Measurements from ENCODE around the gene PDX1. TPM values are rescaled to one million over a fixed set of nuclear protein-coding genes. Genes with fewer than 3 reads are reported as not detected.

The PDX1 gene
- total and polyA plus RNA-seq, 5 donors = not detected

- H3K9me3 ChIP-seq (ENCODE audit: control insufficient read depth, low read length) = no peaks in the 10 kb centered on the region
- H3K27ac ChIP-seq (ENCODE audit: low read length) = no peak overlapping the region
- DNase-seq (no peak), ATAC-seq (no peak)
- intact Hi-C loops (cut with DNase I) = no loop called here
- peaks cover 5% of the 10 kb centered on the region for H3K27me3 ChIP-seq (ENCODE audit: control insufficient read depth, insufficient read depth)
- peak overlapping the region; percentile 2 for H3K4me3 ChIP-seq (ENCODE audit: low read length)
- 3% methylated on average over 48 of the region's 48 CpGs for WGBS
- peaks cover 2% of the 10 kb centered on the region for H3K4me1 ChIP-seq (ENCODE audit: control insufficient read depth, insufficient read depth, low read length)
These were observed 2.5 kb upstream of the PDX1 start for GRCh38 chr13:27917121-27917947.

DNA sequence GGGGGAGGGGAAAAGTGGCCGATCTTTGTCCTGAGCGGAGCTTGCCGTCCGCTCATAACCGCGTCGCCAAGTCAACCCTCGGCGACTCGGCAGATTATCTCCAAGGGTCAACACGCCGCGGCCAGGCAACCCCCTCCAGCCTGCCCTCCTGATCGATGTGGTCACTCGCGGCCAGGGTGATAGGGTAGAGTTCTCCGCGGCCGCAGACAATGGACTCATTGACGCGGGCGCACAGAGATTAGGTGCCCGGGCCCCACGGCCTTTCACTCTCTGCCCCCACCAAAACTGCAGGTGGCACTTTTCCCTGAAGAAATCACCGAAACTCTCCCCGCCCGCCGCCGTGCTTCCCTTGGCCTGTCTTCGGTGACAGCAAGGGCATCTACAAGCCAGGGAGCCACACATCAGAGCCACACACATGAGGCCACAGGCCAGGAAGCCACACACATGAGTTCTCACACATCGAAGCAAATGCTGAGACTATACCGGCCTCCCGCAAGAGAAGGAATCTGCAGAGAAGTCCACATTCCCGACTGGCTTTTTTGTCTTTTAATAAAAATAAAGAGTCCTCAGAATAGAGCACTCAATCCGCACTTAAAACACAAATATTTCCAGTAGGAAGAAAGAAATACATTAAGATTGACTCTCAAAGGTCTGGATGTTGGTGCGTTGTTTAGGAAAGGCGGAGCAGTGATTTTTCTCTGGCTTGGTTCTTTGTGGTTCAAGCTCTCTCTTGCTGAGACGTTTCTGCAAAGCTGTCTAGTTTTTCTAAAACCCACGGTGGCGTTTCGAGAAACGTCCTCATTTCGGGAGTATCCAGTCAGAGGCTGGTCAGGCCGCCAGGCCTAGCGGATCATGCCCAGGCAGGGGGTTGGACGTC, 1.5 kb upstream of the PDX1 start:
- DNase-seq (no peak), ATAC-seq (no peak)
- peaks cover 2% of the 10 kb centered on the region for H3K4me1 ChIP-seq (ENCODE audit: control insufficient read depth, insufficient read depth, low read length)
- intact Hi-C loops (cut with DNase I) = no loop called here
- H3K27ac ChIP-seq (ENCODE audit: low read length) = no peak overlapping the region
- no peak overlapping the region for H3K4me3 ChIP-seq (ENCODE audit: low read length)
- H3K9me3 ChIP-seq (ENCODE audit: control insufficient read depth, low read length) = no peaks in the 10 kb centered on the region
- 12% methylated on average over 46 of the region's 46 CpGs for WGBS
- H3K27me3 ChIP-seq (ENCODE audit: control insufficient read depth, insufficient read depth) = peaks cover 5% of the 10 kb centered on the region

- intact Hi-C loops (cut with DNase I) = no loop called here
- DNase-seq = no peak
- H3K27ac ChIP-seq (ENCODE audit: low read length) = no peak overlapping the region
- ATAC-seq = no peak
- peaks cover 3% of the 10 kb centered on the region for H3K27me3 ChIP-seq (ENCODE audit: control insufficient read depth, insufficient read depth)
- H3K9me3 ChIP-seq (ENCODE audit: control insufficient read depth, low read length) = no peaks in the 10 kb centered on the region
- 13% methylated on average over 23 of the region's 23 CpGs for WGBS
- peaks cover 2% of the 10 kb centered on the region for H3K4me1 ChIP-seq (ENCODE audit: control insufficient read depth, insufficient read depth, low read length)
- H3K4me3 ChIP-seq (ENCODE audit: low read length) = no peak overlapping the region
These were observed 712 bp upstream of the PDX1 start for GRCh38 chr13:27918918-27919658.

DNA sequence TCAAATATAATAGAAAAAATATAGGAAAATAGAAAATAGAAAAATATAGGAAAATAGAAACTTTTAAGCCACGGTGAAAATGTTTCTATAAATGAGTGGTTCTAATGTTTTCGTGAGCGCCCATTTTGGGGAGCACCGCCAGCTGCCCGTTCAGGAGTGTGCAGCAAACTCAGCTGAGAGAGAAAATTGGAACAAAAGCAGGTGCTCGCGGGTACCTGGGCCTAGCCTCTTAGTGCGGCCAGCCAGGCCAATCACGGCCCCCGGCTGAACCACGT, 204 bp upstream of the PDX1 start:
- ATAC-seq (no peak), DNase-seq (peak in 1 of 3 donors; percentile 69)
- Histone ChIP-seq H3K27ac (ENCODE audit: low read length) (no peak overlapping the region), H3K4me3 (ENCODE audit: low read length) (peak overlapping the region; percentile 45), H3K27me3 (ENCODE audit: control insufficient read depth, insufficient read depth) (peaks cover 3% of the 10 kb centered on the region), H3K9me3 (ENCODE audit: control insufficient read depth, low read length) (no peaks in the 10 kb centered on the region), H3K4me1 (ENCODE audit: control insufficient read depth, insufficient read depth, low read length) (peaks cover 2% of the 10 kb centered on the region)
- intact Hi-C loops (cut with DNase I) = no loop called here
- WGBS = 5% methylated on average over 11 of the region's 11 CpGs

- Histone ChIP-seq H3K27me3 (ENCODE audit: control insufficient read depth, insufficient read depth) (no peaks in the 10 kb centered on the region), H3K9me3 (ENCODE audit: control insufficient read depth, low read length) (no peaks in the 10 kb centered on the region), H3K4me3 (ENCODE audit: low read length) (peak overlapping the region; percentile 29), H3K27ac (ENCODE audit: low read length) (no peak overlapping the region), H3K4me1 (ENCODE audit: control insufficient read depth, insufficient read depth, low read length) (peaks cover 2% of the 10 kb centered on the region)
- DNase-seq (peak in 1 of 3 donors; percentile 47), ATAC-seq (peak in 1 of 2 donors; percentile 28)
- under 1% methylated on average over 40 of the region's 40 CpGs for WGBS
- intact Hi-C loops (cut with DNase I) = no loop called here
These were observed 1.0 kb downstream of the PDX1 start for GRCh38 chr13:27920677-27921420.

GRCh38 chr13:27921421-27921960, 1.7 kb downstream of the PDX1 start:
- WGBS = 2% methylated on average over 41 of the region's 41 CpGs
- Histone ChIP-seq H3K4me3 (ENCODE audit: low read length) (peak overlapping the region; percentile 29), H3K27ac (ENCODE audit: low read length) (no peak overlapping the region), H3K4me1 (ENCODE audit: control insufficient read depth, insufficient read depth, low read length) (peaks cover 2% of the 10 kb centered on the region), H3K9me3 (ENCODE audit: control insufficient read depth, low read length) (no peaks in the 10 kb centered on the region), H3K27me3 (ENCODE audit: control insufficient read depth, insufficient read depth) (no peaks in the 10 kb centered on the region)
- DNase-seq (no peak), ATAC-seq (no peak)
- intact Hi-C loops (cut with DNase I) = no loop called here

DNA sequence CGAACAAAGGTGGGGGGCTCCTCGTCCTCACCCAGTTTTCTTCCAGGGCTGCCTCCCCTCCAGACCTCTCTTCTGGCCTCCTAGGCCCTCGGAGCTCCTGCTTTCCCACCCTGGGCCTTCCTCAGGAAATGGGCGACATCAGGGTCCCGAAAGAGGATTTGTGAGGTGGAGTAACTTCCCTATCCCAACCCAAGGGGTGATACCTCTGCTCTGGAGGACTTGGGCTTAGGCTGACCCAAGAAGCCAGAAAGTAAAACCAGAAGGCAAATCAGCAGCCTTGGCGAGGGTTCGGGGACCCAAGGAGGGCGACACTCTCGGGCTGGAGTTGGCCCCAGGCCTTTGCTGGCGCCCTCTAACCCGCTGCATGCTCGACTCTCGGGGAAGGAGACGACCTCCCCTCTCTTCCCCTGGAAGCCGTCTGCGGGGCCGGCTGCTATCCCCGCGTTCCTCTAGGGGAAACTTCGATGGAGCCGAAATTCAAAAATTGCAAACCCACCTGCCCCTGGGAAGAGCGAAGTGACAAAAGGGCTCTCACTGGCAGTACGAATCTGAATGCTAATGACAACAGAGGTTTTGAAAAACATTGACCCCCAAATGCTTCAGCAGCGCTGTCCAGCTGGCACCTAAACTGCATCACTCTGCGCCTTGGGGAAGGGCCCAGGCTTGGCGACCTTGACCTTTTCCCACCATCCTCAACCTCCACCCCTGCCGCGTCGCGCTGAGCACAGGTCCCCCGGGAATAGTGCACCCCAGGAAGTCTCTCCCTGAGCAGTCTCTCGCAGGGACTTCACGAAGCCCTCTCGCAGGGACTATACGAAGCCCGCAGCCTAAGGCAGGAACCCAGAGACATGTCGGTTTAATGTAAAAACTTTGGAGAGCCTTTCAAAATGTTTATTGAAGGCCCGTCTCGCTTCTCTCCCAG, 2.4 kb downstream of the PDX1 start:
- no peaks in the 10 kb centered on the region for H3K9me3 ChIP-seq (ENCODE audit: control insufficient read depth, low read length)
- 6% methylated on average over 39 of the region's 39 CpGs for WGBS
- H3K27me3 ChIP-seq (ENCODE audit: control insufficient read depth, insufficient read depth) = no peaks in the 10 kb centered on the region
- H3K27ac ChIP-seq (ENCODE audit: low read length) = no peak overlapping the region
- peaks cover 2% of the 10 kb centered on the region for H3K4me1 ChIP-seq (ENCODE audit: control insufficient read depth, insufficient read depth, low read length)
- DNase-seq = no peak
- H3K4me3 ChIP-seq (ENCODE audit: low read length) = no peak overlapping the region
- intact Hi-C loops (cut with DNase I) = no loop called here
- no peak for ATAC-seq

DNA sequence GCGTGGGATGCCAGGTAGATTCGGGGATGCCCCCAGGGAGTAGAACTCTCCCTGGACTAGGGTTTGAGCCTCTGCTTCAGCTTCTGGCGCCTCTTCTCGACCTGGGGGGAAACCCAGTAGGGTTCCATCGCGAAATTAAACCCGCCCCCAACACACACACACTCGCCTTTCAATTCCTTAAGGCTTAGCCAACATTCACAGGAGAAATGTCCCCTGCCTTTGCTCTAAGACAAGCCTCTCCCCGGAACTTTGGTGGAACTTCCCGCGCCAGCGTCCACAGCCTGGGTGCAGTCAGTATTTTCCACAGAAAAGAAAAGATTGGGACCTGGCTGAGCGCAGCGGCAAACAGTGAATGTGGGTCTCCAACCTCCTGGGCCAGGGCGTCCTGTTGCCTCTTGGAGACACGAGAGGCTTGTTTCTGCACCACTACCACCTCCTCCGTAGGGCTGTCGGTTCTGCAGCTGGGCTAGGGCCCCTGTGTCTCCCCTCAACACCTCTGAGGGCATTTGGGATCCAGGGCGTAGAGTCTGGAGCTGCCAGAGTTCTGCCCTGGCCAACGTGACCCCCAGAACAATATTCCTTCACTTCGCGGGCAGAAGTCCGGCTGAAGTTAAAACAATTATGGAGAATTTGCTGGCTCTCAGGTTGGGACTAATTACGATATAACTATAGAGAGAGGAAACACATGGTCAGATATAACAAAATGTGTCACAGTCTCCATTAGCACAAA, 3.2 kb downstream of the PDX1 start:
- 3% methylated on average over 24 of the region's 24 CpGs for WGBS
- H3K4me1 ChIP-seq (ENCODE audit: control insufficient read depth, insufficient read depth, low read length) = peaks cover 2% of the 10 kb centered on the region
- intact Hi-C loops (cut with DNase I) = no loop called here

DNA sequence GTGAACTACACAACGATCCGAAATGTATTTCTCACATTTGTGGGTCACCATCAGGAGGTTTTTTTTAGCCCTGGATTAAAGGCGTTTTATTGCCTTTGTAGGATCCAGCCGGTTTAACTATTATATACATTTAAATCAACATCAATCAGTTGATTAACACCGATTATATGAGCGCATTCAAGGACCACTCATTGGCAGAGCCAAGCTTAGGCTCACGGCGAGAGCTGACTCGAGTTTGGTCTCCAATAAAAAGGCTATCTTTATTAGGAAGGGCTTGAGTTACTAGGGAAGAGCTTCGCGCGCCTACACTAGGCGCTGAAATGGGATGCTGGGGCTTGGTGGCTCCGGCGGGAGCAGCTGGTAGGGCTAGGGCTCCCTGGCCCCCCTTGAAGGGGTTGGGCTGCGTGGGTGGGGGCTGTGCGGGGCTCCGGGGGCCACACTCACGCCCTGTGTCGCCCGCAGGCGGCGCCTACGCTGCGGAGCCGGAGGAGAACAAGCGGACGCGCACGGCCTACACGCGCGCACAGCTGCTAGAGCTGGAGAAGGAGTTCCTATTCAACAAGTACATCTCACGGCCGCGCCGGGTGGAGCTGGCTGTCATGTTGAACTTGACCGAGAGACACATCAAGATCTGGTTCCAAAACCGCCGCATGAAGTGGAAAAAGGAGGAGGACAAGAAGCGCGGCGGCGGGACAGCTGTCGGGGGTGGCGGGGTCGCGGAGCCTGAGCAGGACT, 4.2 kb downstream of the PDX1 start:
- peaks cover 7% of the 10 kb centered on the region for H3K27me3 ChIP-seq (ENCODE audit: control insufficient read depth, insufficient read depth)

More for the DNA sequence above, 3.2 kb downstream of the PDX1 start:
- H3K27ac ChIP-seq (ENCODE audit: low read length) = no peak overlapping the region
- ATAC-seq (no peak), DNase-seq (no peak)
- H3K4me3 ChIP-seq (ENCODE audit: low read length) = no peak overlapping the region
- H3K27me3 ChIP-seq (ENCODE audit: control insufficient read depth, insufficient read depth) = no peaks in the 10 kb centered on the region
- no peaks in the 10 kb centered on the region for H3K9me3 ChIP-seq (ENCODE audit: control insufficient read depth, low read length)

More for the DNA sequence above, 4.2 kb downstream of the PDX1 start:
- 3% methylated on average over 48 of the region's 48 CpGs for WGBS
- Histone ChIP-seq H3K4me3 (ENCODE audit: low read length) (no peak overlapping the region), H3K9me3 (ENCODE audit: control insufficient read depth, low read length) (no peaks in the 10 kb centered on the region), H3K4me1 (ENCODE audit: control insufficient read depth, insufficient read depth, low read length) (peaks cover 2% of the 10 kb centered on the region), H3K27ac (ENCODE audit: low read length) (no peak overlapping the region)
- intact Hi-C loops (cut with DNase I) = no loop called here
- ATAC-seq (no peak), DNase-seq (peak in 1 of 3 donors; percentile 47)
